H1 (cell line): ENCODE data around the gene PDZD2. TPM values are rescaled to one million over a fixed set of nuclear protein-coding genes. Genes with fewer than 3 reads are reported as not detected.

Experiments used
- CTCF ChIA-PET: fragments of 300-600 bp; sonication (Branson Sonifier 250); formaldehyde crosslinking; loops from one replicate; lab custom pipeline; 2021; ENCODE audit not compliant: partially characterized antibody; lab: Charles Lee
- POLR2A ChIA-PET: fragments of 300-600 bp; sonication (Branson Sonifier 250); formaldehyde crosslinking; loops from one replicate; lab custom pipeline; 2021; ENCODE audit warnings: inconsistent platforms; ENCODE audit not compliant: partially characterized antibody; lab: Charles Lee
- DNase-seq, 2 experiments: peaks; one replicate each; pipeline versions ENCODE4 v3.0.0 to v3.0.0-alpha.2; 2010 to 2022; ENCODE audit warnings: low spot score in 2 of 2, low read depth in 1 of 2, mixed read lengths in 1 of 2
- FAIRE-seq: peaks from 2 replicates; lab custom pipeline; 2011; peaks lifted over from hg19 to GRCh38; lab: Jason Lieb, UNC
- H2AFZ ChIP-seq: 2 replicates; pipeline ENCODE4 v1.8.1; 2012; ENCODE audit warnings: low read length, inconsistent platforms
- H2AK5ac ChIP-seq: 2 replicates; pipeline ENCODE4 v1.6.1; 2013; ENCODE audit warnings: low read depth, low read length
- H2BK120ac ChIP-seq: replicated peaks from 2 replicates; pipeline ENCODE3; 2013; ENCODE audit warnings: low read depth, low read length, inconsistent platforms
- H2BK12ac ChIP-seq: 2 replicates; pipeline ENCODE4 v1.6.1; 2013; ENCODE audit warnings: low read depth, low read length
- H2BK15ac ChIP-seq: 2 replicates; pipeline ENCODE4 v1.6.1; 2013; ENCODE audit warnings: low read length
- H2BK20ac ChIP-seq: 2 replicates; pipeline ENCODE4 v1.6.1; 2013; ENCODE audit warnings: low read length
- H2BK5ac ChIP-seq: 2 replicates; pipeline ENCODE4 v1.6.1; 2013; ENCODE audit warnings: low read depth, low read length
- H3K14ac ChIP-seq: 2 replicates; pipeline ENCODE4 v1.6.1; 2013; ENCODE audit warnings: inconsistent platforms; ENCODE audit not compliant: insufficient read length
- H3K18ac ChIP-seq: 2 replicates; pipeline ENCODE4 v1.6.1; 2013; ENCODE audit warnings: low read length; ENCODE audit errors: extremely low read depth
- H3K23ac ChIP-seq: 2 replicates; pipeline ENCODE4 v1.6.1; 2013; ENCODE audit warnings: inconsistent platforms; ENCODE audit not compliant: insufficient read length
- H3K23me2 ChIP-seq: 2 replicates; pipeline ENCODE4 v1.6.1; 2013; ENCODE audit warnings: low read depth, low read length
- H3K27ac ChIP-seq: 2 replicates; pipeline ENCODE4 v1.6.1; 2011; ENCODE audit warnings: low read depth, low read length, inconsistent platforms
- H3K27me3 ChIP-seq, 4 experiments: replicated peaks in 1 of 4; 1 replicate in 1 of 4; 2 replicates in 3 of 4; pipeline versions ENCODE4 v1.6.1 to v1.8.1; 2011 to 2013; ENCODE audit warnings: low read length in 3 of 4, mild to moderate bottlenecking in 3 of 4, inconsistent platforms in 2 of 4, mixed read lengths in 2 of 4, moderate library complexity in 1 of 4; ENCODE audit not compliant: control insufficient read depth in 3 of 4, insufficient read depth in 3 of 4; ENCODE audit errors: extremely low read depth in 1 of 4
- H3K36me3 ChIP-seq, 4 experiments: 2 replicates each; pipeline versions ENCODE4 v1.6.1 to v1.8.1; 2011 to 2013; ENCODE audit warnings: mild to moderate bottlenecking in 4 of 4, low read length in 3 of 4, moderate library complexity in 2 of 4, control low read depth in 1 of 4, inconsistent platforms in 1 of 4; ENCODE audit not compliant: insufficient read depth in 4 of 4, control insufficient read depth in 2 of 4
- H3K4ac ChIP-seq: replicated peaks from 2 replicates; pipeline ENCODE3; 2013; ENCODE audit warnings: low read length, low read depth, mixed read lengths, inconsistent platforms; ENCODE audit not compliant: insufficient read length
- H3K4me1 ChIP-seq, 4 experiments: replicated peaks in 1 of 4; 1 replicate in 1 of 4; 2 replicates in 3 of 4; pipeline versions ENCODE4 v1.6.1 to v1.8.1; 2011 to 2013; ENCODE audit warnings: low read length in 3 of 4, inconsistent platforms in 2 of 4, mixed read lengths in 1 of 4; ENCODE audit not compliant: insufficient read depth in 4 of 4, control insufficient read depth in 3 of 4
- H3K4me2 ChIP-seq, 2 experiments: 2 replicates each; pipeline versions ENCODE4 v1.6.1 to v1.8.1; 2011 to 2013; ENCODE audit warnings: low read depth in 2 of 2, low read length in 2 of 2, control low read depth in 1 of 2, inconsistent platforms in 1 of 2, mild to moderate bottlenecking in 1 of 2; ENCODE audit not compliant: insufficient read depth in 1 of 2
- H3K4me3 ChIP-seq, 4 experiments: fragments of 200-600, 300-600 bp in 1 of 4; sonication (generic), shearing (Covaris generic), sonication (Bioruptor Twin) in 1 of 4; 2 replicates each; pipeline versions ENCODE4 v1.5.1 to v1.8.1; 2011 to 2016; ENCODE audit warnings: low read length in 4 of 4, low read depth in 3 of 4, control low read depth in 2 of 4, inconsistent platforms in 2 of 4, mild to moderate bottlenecking in 2 of 4, mixed read lengths in 1 of 4, moderate library complexity in 1 of 4; ENCODE audit not compliant: insufficient read depth in 2 of 4; ENCODE audit errors: extremely low read depth in 1 of 4
- H3K56ac ChIP-seq: replicated peaks from 2 replicates; pipeline ENCODE3; 2013; ENCODE audit warnings: low read depth, mild to moderate bottlenecking, mixed read lengths, low read length, inconsistent platforms; ENCODE audit not compliant: insufficient read length
- H3K79me1 ChIP-seq: 2 replicates; pipeline ENCODE4 v1.6.1; 2013; ENCODE audit warnings: low read depth, low read length, control low read depth
- H3K79me2 ChIP-seq, 2 experiments: 2 replicates each; pipeline versions ENCODE4 v1.6.1 to v1.8.1; 2012 to 2013; ENCODE audit warnings: low read length in 2 of 2, mild to moderate bottlenecking in 2 of 2, inconsistent platforms in 1 of 2; ENCODE audit not compliant: insufficient read depth in 2 of 2, control insufficient read depth in 1 of 2
- H3K9ac ChIP-seq, 4 experiments: replicated peaks in 1 of 4; 1 replicate in 1 of 4; 2 replicates in 3 of 4; pipeline versions ENCODE4 v1.6.1 to v1.8.1; 2011 to 2013; ENCODE audit warnings: low read depth in 3 of 4, low read length in 3 of 4, control low read depth in 2 of 4, mild to moderate bottlenecking in 2 of 4, moderate library complexity in 2 of 4, inconsistent platforms in 1 of 4; ENCODE audit errors: extremely low read depth in 1 of 4
- H3K9me3 ChIP-seq, 2 experiments: 2 replicates each; pipeline versions ENCODE4 v1.6.1 to v1.8.1; 2012 to 2013; ENCODE audit warnings: mild to moderate bottlenecking in 2 of 2, moderate library complexity in 2 of 2, control low read depth in 1 of 2, inconsistent platforms in 1 of 2, low read depth in 1 of 2, low read length in 1 of 2, mixed read lengths in 1 of 2; ENCODE audit not compliant: insufficient read depth in 2 of 2
- H4K20me1 ChIP-seq, 2 experiments: replicated peaks in 1 of 2; 2 replicates each; pipeline versions ENCODE3 to v1.8.1; 2011 to 2013; ENCODE audit warnings: inconsistent platforms in 2 of 2, low read length in 2 of 2, mild to moderate bottlenecking in 1 of 2; ENCODE audit not compliant: insufficient read depth in 2 of 2, control insufficient read depth in 1 of 2
- H4K5ac ChIP-seq: 2 replicates; pipeline ENCODE4 v1.6.1; 2013; ENCODE audit warnings: low read length, low read depth, mixed read lengths, inconsistent platforms; ENCODE audit not compliant: insufficient read length
- H4K8ac ChIP-seq: 2 replicates; pipeline ENCODE4 v1.8.0; 2013; ENCODE audit warnings: mild to moderate bottlenecking, moderate library complexity, low read length, inconsistent platforms; ENCODE audit not compliant: insufficient read depth; ENCODE audit errors: extremely low read depth
- H4K91ac ChIP-seq: replicated peaks from 2 replicates; pipeline ENCODE3; 2013; ENCODE audit warnings: low read length, mixed read lengths, inconsistent platforms; ENCODE audit not compliant: insufficient read length
- JUN ChIP-seq: IDR thresholded peaks from 2 replicates; pipeline ENCODE4 v1.6.1; 2011; ENCODE audit warnings: low read depth, mild to moderate bottlenecking, improper control_type of control experiment, low read length
- KDM1A ChIP-seq: fragments of 200-600, 300-600 bp; sonication (generic); IDR thresholded peaks from 2 replicates; pipeline ENCODE4 v1.7.1; 2016; ENCODE audit warnings: mild to moderate bottlenecking, low read length, borderline replicate concordance
- WGBS, 2 experiments: shearing (Covaris generic) in 1 of 2; methylation state at CpG; one replicate each; pipeline versions ENCODE4 v1.1.6 to v1.1.7; 2013 to 2015; ENCODE audit warnings: low lambda C conversion rate in 2 of 2, mixed read lengths in 2 of 2, inconsistent platforms in 1 of 2, low coverage in 1 of 2, missing lambda C conversion rate in 1 of 2; ENCODE audit not compliant: insufficient replicate concordance in 2 of 2, insufficient coverage in 1 of 2, insufficient read length in 1 of 2; ENCODE audit errors: extremely low coverage in 1 of 2, missing lambda C conversion rate in 1 of 2; 5-methylcytosine and 5-hydroxymethylcytosine counted together
- polyA plus RNA-seq, 7 experiments: library from polyadenylated mRNA; depleted of rRNA in 3 of 7; stranded (reverse) in 5 of 7; unstranded in 2 of 7; fragments of >200 nt in 5 of 7; fragments of 200-250 nt in 2 of 7; gene quantifications; 1 replicate in 5 of 7; 2 replicates in 1 of 7; 4 replicates in 1 of 7; pipeline versions ENCODE4 v1.2.1 to v1.2.3, GENCODE V29; 2011 to 2013; ENCODE audit warnings: missing spikeins in 2 of 7, mixed read lengths in 2 of 7
- total RNA-seq: library from RNA; stranded (reverse); fragmentation: NEBNext Ultra II Directional; extraction: Animal tissue kit (Norgen Biotek cat#: 25700); gene quantifications from 2 replicates; pipeline ENCODE4 v1.2.1, GENCODE V29; 2021

PDZD2 gene
- total and polyA plus RNA-seq, 2 of the 8 experiments (the other 6 are each of a cell fraction or from before 2014, with no cell fraction given): 1.2 to 6.8 TPM

DNA sequence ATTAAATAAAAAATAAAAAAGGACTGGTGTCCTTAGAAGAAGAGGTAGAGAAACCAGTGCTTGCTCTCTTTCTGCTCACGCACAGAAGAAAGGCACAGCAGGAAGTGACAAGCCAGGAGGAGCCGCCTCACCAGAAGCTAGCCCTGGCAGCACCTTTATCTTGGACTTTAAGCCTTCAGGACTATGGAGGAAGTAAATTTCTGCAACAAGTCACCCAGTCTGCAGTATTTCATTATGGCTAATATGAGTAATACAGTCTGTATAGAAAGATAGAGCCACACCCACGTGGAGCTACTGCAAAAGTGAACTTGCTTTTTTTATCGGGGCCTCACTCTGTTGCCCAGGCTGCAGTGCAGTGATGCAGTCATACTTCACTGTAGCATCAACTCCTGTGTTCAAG, 68.4 kb downstream of the PDZD2 start:
- Histone ChIP-seq H3K36me3 (no peaks in the 10 kb centered on the region), H2BK20ac (no peak overlapping the region), H2AFZ (no peak overlapping the region), H3K79me1 (no peaks in the 10 kb centered on the region), H3K4ac (no peak overlapping the region), H3K9ac (no peak overlapping the region), H2BK120ac (no peak overlapping the region), H3K4me3 (no peak overlapping the region), H2BK15ac (no peak overlapping the region), H2BK5ac (no peak overlapping the region), H3K4me2 (no peak overlapping the region), H3K14ac (no peak overlapping the region), H4K20me1 (no peaks in the 10 kb centered on the region), H3K18ac (no peak overlapping the region), H2BK12ac (no peak overlapping the region), H3K23ac (no peak overlapping the region), H4K5ac (no peak overlapping the region), H3K9me3 (no peaks in the 10 kb centered on the region), H3K23me2 (no peaks in the 10 kb centered on the region), H3K4me1 (no peaks in the 10 kb centered on the region), H3K27ac (no peak overlapping the region), H3K56ac (no peak overlapping the region), H3K79me2 (no peaks in the 10 kb centered on the region), H4K8ac (no peak overlapping the region), H2AK5ac (no peak overlapping the region), H3K27me3 (no peaks in the 10 kb centered on the region), H4K91ac (no peak overlapping the region)
- DNase-seq: no peak
- 85% methylated on average over 4 of the region's 4 CpGs; no CpG with 5 or more reads in 1 of the 2 experiments for WGBS, 2 experiments
- TF ChIP-seq JUN (no peak), KDM1A (no peak)
- no peak for FAIRE-seq
- POLR2A ChIA-PET: no interaction called here
- CTCF ChIA-PET: interaction anchor here (1.2 to 1.5 kb wide), 2 partner anchors 117 to 118 kb away, joined by 3 read pairs; no protein-coding TSS in a partner anchor
